Rectal smooth muscle tissue (tissue), 1 donor: Measurements from ENCODE around the gene CLP1.
"Not testable (repeated sequence)": the region's sequence is repeated elsewhere in the genome, so short reads cannot be mapped to it uniquely, and the experiment has no call there.

Experiments used
- H3K27ac ChIP-seq: one replicate; pipeline ENCODE4 v1.7.0; 2013; ENCODE audit warnings: low read depth, low read length, inconsistent platforms
- H3K27me3 ChIP-seq: one replicate; pipeline ENCODE4 v1.7.0; 2013; ENCODE audit warnings: low read length; ENCODE audit not compliant: control insufficient read depth, insufficient read depth
- H3K36me3 ChIP-seq: one replicate; pipeline ENCODE4 v1.7.0; 2013; ENCODE audit warnings: low read length; ENCODE audit not compliant: control insufficient read depth, insufficient read depth
- H3K4me1 ChIP-seq: one replicate; pipeline ENCODE4 v1.7.0; 2013; ENCODE audit warnings: low read length; ENCODE audit not compliant: control insufficient read depth, insufficient read depth
- H3K4me3 ChIP-seq: one replicate; pipeline ENCODE4 v1.7.0; 2013; ENCODE audit warnings: low read length
- H3K9ac ChIP-seq: one replicate; pipeline ENCODE4 v1.7.0; 2013; ENCODE audit warnings: low read length

CLP1 gene

DNA sequence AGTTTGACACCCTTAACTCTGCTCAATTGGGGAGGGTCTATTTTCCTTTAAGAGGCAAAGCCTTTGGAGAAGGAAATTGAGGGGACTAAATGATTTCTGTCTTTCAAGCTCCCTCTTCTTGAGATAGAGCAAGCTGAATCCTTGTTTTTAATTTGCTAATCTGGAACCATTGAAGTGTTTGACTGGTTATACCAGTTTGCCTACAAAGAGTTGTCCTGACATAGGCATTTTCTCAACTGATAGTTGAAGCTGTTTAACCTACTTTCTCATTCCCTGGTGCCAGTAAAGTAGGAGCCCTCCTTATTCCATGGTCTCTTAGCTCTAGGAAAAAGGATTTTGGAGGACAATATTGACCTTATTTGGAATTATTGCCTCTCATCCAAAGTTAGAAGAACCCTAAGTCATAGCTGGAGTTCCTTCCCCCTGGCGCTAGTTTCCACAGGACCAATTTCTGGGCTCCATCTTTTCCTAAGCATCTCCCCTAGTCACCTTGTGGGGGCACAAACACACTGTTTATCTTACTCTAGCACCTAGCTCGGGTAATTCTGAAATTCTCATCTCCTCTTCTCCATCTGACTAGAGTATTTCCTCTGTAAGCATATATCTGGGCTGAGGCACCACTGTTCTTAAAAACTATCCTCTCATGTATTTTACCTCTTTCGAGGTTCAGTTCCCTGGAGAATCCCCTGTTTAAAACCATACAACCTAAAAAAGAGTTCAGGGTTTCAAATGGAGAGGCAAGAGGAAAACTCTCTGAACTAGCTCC lies 17.8 kb downstream of the CLP1 start:
- no peaks in the 10 kb centered on the region for H3K27me3 ChIP-seq
- peaks cover 12% of the 10 kb centered on the region for H3K36me3 ChIP-seq
- no peaks in the 10 kb centered on the region for H3K4me1 ChIP-seq
- H3K27ac ChIP-seq, result no peak overlapping the region
- no peak overlapping the region for H3K9ac ChIP-seq
- H3K4me3 ChIP-seq, result no peak overlapping the region

DNA sequence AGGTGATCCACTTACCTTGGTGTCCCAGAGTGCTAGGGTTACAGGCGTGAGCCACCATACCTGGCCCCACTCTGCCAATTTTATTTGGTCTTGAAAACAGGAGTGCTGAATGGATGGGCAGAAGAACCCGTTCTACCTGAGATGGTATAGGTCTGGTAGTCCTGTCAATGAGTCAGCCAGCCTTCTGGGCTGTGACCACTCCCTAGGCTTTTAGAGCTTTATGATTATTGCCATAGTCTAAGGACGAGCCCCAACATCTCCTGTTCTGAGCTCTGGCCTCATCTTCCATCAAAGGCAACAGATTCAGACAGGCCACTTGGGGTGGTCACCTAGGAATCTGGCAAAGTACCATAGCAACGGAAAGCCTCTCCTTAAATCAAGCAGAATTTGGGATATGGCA lies 21.8 kb downstream of the CLP1 start:
- Histone ChIP-seq H3K4me3 (no peak overlapping the region), H3K9ac (no peak overlapping the region), H3K4me1 (no peaks in the 10 kb centered on the region), H3K27me3 (no peaks in the 10 kb centered on the region), H3K27ac (no peak overlapping the region), H3K36me3 (peaks cover 10% of the 10 kb centered on the region)

DNA sequence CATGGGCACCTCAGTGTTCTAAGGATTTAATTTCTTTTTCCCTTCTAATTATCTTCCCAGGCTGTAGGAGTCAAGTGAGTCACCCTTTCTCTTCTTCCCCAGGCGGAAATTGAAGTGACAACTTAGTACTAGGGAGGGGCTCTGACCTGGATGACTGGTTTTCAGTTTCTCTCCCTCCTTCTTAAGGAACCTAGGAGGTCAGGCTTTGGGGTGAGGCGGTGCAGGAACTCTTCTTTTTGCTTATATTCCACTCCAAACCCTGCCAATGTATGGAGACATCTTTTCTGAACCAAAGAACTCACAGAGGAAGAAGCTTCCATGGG lies 23.0 kb downstream of the CLP1 start:
- no peak overlapping the region for H3K27ac ChIP-seq
- no peak overlapping the region for H3K9ac ChIP-seq
- H3K27me3 ChIP-seq, result no peaks in the 10 kb centered on the region

DNA sequence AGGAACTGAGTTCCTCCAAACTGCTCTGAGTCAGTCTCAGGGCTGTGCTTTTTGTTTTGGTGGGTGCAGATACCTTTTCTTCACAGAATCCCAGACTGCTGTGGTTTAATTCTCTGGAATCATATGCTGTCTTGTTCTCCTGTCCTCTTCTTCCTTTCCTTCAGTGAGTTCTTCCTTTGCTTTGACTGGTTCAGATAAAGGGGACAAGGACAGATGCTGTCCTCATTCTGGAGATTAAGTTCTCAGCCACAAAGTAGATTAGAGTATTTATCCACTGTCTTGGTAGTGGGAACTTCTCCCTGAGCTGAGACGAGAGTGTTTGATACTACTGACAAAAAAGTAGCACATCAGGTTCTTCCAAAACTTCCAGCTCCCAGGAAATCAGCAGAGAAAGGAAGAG lies 23.6 kb downstream of the CLP1 start:
- Histone ChIP-seq H3K27ac (no peak overlapping the region), H3K4me3 (no peak overlapping the region), H3K9ac (no peak overlapping the region), H3K27me3 (no peaks in the 10 kb centered on the region), H3K4me1 (no peaks in the 10 kb centered on the region), H3K36me3 (peaks cover 12% of the 10 kb centered on the region)

More for the DNA sequence above, 23.0 kb downstream of the CLP1 start:
- peaks cover 12% of the 10 kb centered on the region for H3K36me3 ChIP-seq
- no peaks in the 10 kb centered on the region for H3K4me1 ChIP-seq
- no peak overlapping the region for H3K4me3 ChIP-seq

DNA sequence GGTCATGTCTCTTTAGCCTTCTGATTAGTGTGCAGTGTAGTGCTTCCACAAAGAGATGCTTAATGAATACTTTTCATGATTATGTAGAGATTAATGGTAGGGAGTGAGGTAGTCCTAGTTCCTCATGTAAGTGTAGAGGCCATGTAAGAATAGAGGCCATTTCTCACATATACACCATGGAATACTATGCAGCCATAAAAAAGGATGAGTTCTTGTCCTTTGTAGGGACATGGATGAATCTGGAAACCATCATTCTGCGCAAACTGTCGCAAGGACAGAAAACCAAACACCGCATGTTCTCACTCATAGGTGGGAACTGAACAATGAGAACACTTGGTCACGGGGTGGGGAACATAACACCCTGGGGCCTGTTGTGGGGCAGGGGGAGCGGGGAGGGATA lies 32.9 kb downstream of the CLP1 start:
- not testable (repeated sequence) for H3K27me3 ChIP-seq, H3K9ac ChIP-seq, H3K4me1 ChIP-seq, H3K27ac ChIP-seq, H3K4me3 ChIP-seq
- peaks cover 28% of the 10 kb centered on the region for H3K36me3 ChIP-seq

DNA sequence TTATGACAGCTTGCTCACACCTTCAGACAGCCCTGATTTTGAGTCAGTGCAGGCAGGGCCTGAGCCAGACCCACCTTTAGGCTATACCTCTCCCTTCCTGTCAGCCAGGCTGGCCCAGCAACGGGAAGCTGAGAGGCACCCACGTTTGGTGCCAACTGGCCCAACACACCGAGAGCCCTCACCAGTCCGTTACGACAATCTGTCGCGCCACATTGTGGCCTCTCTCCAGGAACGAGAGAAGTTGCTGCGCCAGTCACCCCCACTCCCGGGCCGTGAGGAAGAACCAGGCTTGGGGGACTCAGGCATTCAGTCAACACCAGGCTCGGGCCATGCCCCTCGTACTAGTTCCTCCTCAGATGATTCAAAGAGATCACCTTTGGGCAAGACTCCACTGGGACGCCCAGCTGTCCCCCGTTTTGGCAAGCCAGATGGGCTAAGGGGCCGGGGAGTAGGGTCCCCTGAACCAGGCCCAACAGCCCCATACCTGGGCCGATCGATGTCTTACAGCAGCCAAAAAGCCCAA lies 41.3 kb downstream of the CLP1 start:
- Histone ChIP-seq H3K27ac (no peak overlapping the region), H3K4me3 (no peak overlapping the region), H3K9ac (no peak overlapping the region), H3K27me3 (no peaks in the 10 kb centered on the region), H3K36me3 (peaks cover 37% of the 10 kb centered on the region), H3K4me1 (no peaks in the 10 kb centered on the region)

DNA sequence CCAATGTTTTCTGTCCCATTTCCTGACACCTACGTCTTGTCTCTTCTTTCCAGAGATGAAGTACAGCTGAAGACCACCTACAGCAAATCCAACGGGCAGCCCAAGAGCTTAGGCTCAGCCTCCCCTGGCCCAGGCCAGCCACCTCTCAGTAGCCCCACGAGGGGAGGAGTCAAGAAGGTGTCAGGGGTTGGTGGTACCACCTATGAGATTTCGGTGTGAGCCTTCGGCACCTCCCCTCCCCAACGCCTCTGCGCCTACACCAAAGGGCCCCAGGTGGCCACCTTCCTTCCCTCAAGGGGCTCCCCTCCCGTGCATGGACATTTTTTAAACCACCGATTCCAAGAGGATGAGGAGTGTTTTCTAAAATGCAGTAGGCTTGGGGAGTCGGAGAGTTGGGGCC lies 42.3 kb downstream of the CLP1 start:
- Histone ChIP-seq H3K9ac (no peak overlapping the region), H3K27ac (no peak overlapping the region), H3K4me3 (no peak overlapping the region), H3K36me3 (peaks cover 37% of the 10 kb centered on the region), H3K4me1 (no peaks in the 10 kb centered on the region), H3K27me3 (no peaks in the 10 kb centered on the region)

DNA sequence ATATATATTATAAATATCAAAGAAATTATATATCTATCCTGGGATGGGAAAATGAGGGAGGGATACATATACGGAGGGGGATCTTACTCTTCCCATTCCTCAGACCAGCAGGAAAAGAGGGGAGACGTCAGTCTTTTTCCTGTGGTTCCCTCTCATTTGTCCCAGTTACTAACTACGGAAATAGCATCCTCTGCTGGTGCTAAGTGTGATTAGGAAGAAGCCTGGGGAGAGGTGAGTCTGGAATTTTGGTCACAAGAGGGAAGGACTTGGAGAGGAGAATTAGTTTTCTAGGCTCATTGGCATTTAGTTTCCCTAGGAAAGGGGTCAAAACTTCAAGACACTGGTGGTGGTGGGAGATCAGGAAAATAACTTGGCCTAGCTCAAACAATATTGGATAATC lies 42.9 kb downstream of the CLP1 start:
- H3K4me1 ChIP-seq, result no peaks in the 10 kb centered on the region
- no peak overlapping the region for H3K4me3 ChIP-seq
- H3K27me3 ChIP-seq, result no peaks in the 10 kb centered on the region
- H3K9ac ChIP-seq, result no peak overlapping the region
- no peak overlapping the region for H3K27ac ChIP-seq
- peaks cover 33% of the 10 kb centered on the region for H3K36me3 ChIP-seq

DNA sequence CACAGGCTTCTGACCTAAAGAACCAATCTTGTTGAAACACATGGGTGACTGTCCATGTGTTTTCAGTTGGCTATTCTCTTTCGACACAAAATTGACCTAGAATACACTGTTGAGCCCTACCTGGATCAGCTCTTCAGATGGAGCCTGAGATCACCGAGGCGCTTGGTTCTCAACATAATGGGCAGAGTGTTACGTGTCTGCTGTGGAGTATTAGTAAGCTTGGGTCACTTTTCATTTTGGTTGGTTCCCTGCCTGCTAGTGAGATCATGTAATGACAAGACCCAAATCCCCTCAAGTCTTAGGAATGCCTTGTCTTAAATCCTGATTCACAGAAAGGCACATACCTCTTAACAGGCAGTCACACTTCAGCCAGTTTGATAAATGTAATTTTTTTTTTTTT lies 45.8 kb downstream of the CLP1 start:
- Histone ChIP-seq H3K27ac (no peak overlapping the region), H3K36me3 (peaks cover 20% of the 10 kb centered on the region), H3K4me3 (no peak overlapping the region), H3K4me1 (no peaks in the 10 kb centered on the region), H3K27me3 (no peaks in the 10 kb centered on the region), H3K9ac (no peak overlapping the region)

DNA sequence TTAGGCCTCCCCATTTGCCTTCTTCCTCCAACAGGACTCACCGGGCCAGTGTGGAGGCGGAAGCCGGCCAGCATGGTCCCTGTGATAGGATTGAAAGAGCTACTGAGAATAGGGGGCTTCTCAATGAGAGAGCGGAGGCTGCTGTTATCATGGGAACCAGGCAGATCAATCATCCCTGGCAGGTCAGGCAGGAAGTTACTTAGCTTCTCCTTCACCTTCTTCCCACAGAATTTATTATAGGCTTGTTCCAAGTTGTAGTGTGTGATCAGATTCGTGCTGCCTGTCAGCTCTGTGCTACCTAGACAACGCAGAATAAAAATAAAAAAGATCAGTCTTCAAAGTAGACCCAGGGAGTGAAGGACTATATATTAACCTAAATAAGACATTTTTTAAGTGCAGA lies 47.4 kb downstream of the CLP1 start:
- Histone ChIP-seq H3K36me3 (peaks cover 6% of the 10 kb centered on the region), H3K4me3 (no peak overlapping the region), H3K9ac (no peak overlapping the region), H3K27me3 (no peaks in the 10 kb centered on the region), H3K27ac (no peak overlapping the region), H3K4me1 (no peaks in the 10 kb centered on the region)

DNA sequence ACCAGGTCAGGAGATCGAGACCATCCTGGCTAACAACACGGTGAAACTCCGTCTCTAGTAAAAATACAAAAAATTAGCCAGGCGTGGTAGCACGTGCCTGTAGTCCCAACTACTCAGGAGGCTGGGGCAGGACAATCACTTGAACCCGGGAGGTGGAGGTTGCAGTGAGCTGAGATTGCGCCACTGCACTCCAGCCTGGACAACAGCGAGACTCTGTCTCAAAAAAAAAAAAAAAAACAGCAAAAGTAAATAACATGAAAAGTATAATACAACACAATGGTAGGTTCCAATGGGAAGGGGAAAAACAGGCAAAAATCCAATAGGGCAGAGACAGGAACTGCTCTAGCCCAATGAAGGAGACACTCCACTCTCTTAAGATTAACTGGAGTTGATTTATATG lies 47.9 kb downstream of the CLP1 start:
- H3K4me1 ChIP-seq, H3K4me3 ChIP-seq, H3K36me3 ChIP-seq, H3K9ac ChIP-seq, H3K27me3 ChIP-seq, H3K27ac ChIP-seq: not testable (repeated sequence)

DNA sequence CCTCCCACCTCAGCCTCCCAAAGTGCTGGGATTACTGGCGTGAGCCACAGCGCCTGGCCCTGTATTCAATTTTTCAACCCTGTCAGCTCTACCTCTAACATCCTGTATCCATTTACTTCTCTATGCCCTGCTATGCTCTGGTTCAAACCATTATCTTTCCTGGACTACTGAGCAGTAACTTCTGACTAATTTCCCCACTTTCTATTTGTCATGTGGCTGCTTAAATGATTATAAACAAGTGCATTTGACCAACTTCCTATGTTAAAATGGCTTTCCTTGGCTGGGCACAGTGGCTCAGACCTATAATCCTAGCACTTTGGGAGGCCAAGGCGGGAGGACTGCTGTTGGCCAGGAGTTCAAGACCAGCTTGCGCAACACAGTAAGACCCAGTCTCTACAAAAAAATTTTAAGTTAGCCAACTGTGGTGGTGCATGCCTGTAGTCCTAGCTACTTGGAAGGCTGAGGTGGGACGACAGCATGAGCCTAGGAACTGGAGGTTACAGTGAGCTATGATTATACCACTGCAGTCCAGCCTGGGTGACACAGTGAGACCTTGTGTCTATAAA lies 52.3 kb downstream of the CLP1 start:
- no peaks in the 10 kb centered on the region for H3K36me3 ChIP-seq
- peaks cover 18% of the 10 kb centered on the region for H3K4me1 ChIP-seq
- no peak overlapping the region for H3K27ac ChIP-seq
- no peaks in the 10 kb centered on the region for H3K27me3 ChIP-seq
- no peak overlapping the region for H3K4me3 ChIP-seq
- H3K9ac ChIP-seq, result no peak overlapping the region
